AG04450 (cell line): ENCODE data around the gene HSPG2. TPM values are rescaled to one million over a fixed set of nuclear protein-coding genes. Genes with fewer than 3 reads are reported as not detected.

ENCODE experiments used
- CTCF ChIA-PET: fragments of 300-600, 350-600 bp; formaldehyde crosslinking; extraction: SDS; loops from one replicate; lab custom pipeline; 2022; ENCODE audit warnings: antibody characterized with exemption, inconsistent platforms; lab: Charles Lee
- POLR2A ChIA-PET: fragments of 350-600 bp; formaldehyde crosslinking; extraction: SDS; loops from one replicate; lab custom pipeline; 2021; ENCODE audit warnings: antibody characterized with exemption, inconsistent platforms; lab: Yijun Ruan, JAX
- DNase-seq: peaks from one replicate; pipeline ENCODE4 v3.0.0-alpha.2; 2011; ENCODE audit warnings: low read depth, low spot score
- H3K27ac ChIP-seq: one replicate; pipeline ENCODE4 v1.5.1; 2012; ENCODE audit warnings: low read depth, low read length, control low read depth
- H3K27me3 ChIP-seq: one replicate; pipeline ENCODE4 v1.6.0; 2012; ENCODE audit warnings: low read length; ENCODE audit not compliant: control insufficient read depth, insufficient read depth
- H3K4me3 ChIP-seq: 2 replicates; pipeline ENCODE4 v1.5.1; 2011; ENCODE audit warnings: mild to moderate bottlenecking, low read depth, low read length, control low read depth
- H3K9me3 ChIP-seq: 2 replicates; pipeline ENCODE4 v1.5.1; 2012; ENCODE audit warnings: low read length; ENCODE audit not compliant: control insufficient read depth, insufficient read depth
- CTCF ChIP-seq: IDR thresholded peaks from 2 replicates; pipeline ENCODE4 v1.5.1; 2011; ENCODE audit warnings: low read depth, low read length, control low read depth, inconsistent platforms
- polyA plus RNA-seq: library from polyadenylated mRNA; depleted of rRNA; stranded (reverse); fragments of >200 nt; gene quantifications from 2 replicates; pipeline ENCODE4 v1.2.3, GENCODE V29; 2011

The HSPG2 gene
- polyA plus RNA-seq, 1 experiment: 9.7 TPM

DNA sequence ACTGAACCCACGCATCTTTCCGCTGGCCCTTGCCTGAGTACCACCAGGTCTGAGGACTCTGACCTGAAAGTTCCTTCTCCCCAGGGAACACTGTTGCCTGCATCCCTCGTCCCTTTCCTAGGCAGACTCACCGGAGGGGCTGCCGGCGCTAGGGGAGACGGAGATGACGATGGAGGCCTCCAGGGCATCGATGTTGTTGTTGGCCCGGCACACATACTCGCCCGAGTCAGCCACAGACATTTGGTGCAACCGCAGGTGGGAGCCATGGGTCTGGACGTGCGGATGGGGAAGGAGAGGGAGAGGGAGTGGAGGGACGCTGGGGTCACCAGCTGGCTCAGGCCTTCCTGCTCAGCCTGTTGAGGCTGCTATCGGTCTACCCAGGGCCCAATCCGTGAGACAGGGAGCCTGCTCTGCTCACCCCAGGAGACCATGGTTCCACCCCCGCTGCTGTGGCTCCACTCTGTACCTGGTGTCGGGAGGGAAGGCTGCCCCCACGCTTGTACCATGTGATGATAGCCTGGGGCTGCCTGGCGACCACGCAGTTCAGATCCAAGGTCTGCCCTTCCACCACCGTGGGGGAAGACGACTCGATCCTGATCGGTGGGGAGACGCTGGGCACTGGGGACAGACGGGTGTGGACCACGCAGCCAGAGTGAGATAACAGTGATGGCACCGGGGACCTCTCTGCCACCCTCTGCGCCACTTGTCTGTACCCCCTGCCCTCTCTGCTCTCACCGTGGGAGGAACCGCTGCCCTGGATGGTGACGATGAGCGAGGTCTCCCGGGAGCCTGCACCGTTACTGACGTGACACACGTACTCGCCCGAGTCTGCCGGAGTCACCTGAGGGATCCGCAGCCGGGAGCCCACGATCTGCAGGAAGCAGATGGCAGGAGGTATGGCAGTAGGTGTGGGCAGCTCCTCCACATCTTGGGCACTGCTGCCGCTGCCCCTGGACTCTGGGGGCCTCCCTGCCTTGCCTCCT is 89.6 kb downstream of the HSPG2 start:
- no peak for DNase-seq
- H3K9me3 ChIP-seq: no peaks in the 10 kb centered on the region; the same call in 1 of the 2 replicates
- no peak overlapping the region for H3K27ac ChIP-seq
- no peaks in the 10 kb centered on the region for H3K27me3 ChIP-seq
- ChIA-PET CTCF (no interaction called here), POLR2A (no interaction called here)
- no peak overlapping the region for H3K4me3 ChIP-seq
- no peak for TF ChIP-seq CTCF

- Histone ChIP-seq H3K9me3 (no peaks in the 10 kb centered on the region; the same call in 1 of the 2 replicates), H3K27ac (no peak overlapping the region), H3K4me3 (no peak overlapping the region), H3K27me3 (no peaks in the 10 kb centered on the region)
- ChIA-PET CTCF (no interaction called here), POLR2A (no interaction called here)
- no peak for DNase-seq
- TF ChIP-seq CTCF: no peak
Measured at GRCh38 chr1:21845646-21846641, 91.2 kb downstream of the HSPG2 start.

DNA sequence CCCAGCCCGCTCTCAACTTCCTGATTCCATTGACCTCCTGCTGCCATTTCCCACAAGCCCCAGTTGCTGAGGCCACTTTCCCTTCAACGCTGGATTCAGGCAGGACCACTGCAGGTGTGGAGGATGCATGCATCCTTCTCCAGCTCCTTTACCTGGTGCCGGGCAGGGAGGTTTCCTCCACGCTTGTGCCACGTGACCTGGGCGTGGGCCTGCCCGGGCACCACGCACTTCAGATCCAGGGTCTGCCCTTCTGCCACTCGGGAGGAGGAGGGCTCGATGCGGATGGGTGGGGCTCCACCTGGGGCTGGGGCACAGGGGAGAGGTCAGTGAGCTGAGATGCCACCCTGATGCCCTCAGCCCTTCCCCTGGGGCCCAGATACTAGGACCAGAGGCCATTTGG is 93.1 kb downstream of the HSPG2 start:
- H3K9me3 ChIP-seq: no peaks in the 10 kb centered on the region; the same call in 1 of the 2 replicates
- no peaks in the 10 kb centered on the region for H3K27me3 ChIP-seq
- no peak overlapping the region for H3K4me3 ChIP-seq
- ChIA-PET POLR2A (no interaction called here), CTCF (no interaction called here)
- TF ChIP-seq CTCF: no peak
- DNase-seq: no peak
- H3K27ac ChIP-seq: no peak overlapping the region

DNA sequence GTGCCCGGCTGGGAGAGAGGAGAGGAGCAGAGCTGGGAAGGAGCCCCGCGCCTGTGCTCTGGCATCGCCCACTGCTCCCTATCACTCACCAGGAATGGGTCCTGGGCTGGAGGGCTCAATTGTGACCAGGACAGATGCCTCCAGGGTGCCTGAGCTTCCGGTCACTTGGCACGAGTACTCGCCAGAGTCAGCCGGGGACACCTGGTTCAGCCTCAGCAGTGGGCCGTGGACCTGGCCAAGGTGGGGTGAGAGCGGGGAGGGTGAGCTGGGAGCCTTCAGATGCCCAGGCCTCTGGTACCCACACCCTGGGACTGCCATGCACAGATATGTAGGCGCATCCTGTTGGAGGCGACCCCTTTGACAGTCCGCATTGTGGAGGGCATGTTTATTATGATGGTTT is 93.9 kb downstream of the HSPG2 start:
- ChIA-PET CTCF (no interaction called here), POLR2A (no interaction called here)
- DNase-seq: no peak
- H3K27me3 ChIP-seq: no peaks in the 10 kb centered on the region
- H3K9me3 ChIP-seq: no peaks in the 10 kb centered on the region; the same call in 1 of the 2 replicates
- H3K27ac ChIP-seq: no peak overlapping the region
- no peak overlapping the region for H3K4me3 ChIP-seq
- no peak for TF ChIP-seq CTCF
